ENCODE data around the gene DHX15. TPM values are rescaled to one million over a fixed set of nuclear protein-coding genes. Genes with fewer than 3 reads are reported as not detected.

Gene DHX15
- total RNA-seq, 2 donors from 2014 or later = 59.7 to 62.4 TPM

DNA sequence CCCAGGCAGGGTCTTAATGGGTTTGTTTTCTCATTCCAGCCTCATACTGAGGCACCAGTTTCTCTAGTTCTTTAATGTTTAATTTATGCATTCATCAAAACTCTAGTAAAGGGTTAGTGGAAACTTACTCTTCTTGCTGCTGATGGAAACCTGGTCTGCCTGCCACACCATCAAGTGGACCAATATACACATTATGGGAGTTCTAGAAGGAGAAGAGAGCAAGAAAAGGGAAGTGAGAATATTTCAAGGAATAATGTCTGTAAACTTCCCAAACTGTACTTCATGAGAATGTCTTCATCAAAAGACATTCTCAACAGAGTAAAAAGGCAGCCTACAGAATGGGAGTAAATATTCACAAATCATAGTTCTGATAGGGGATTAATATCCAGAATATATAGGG is 20.9 kb upstream of the DHX15 start:
- DNase-seq (ENCODE audit: low spot score) = no peak
- no peaks in the 10 kb centered on the region for H3K36me3 ChIP-seq
- no peaks in the 10 kb centered on the region for H3K27me3 ChIP-seq
- no peak overlapping the region for H3K27ac ChIP-seq
- no peaks in the 10 kb centered on the region for H3K9me3 ChIP-seq
- H3K4me3 ChIP-seq = no peak overlapping the region
- TF ChIP-seq, protein P1, sequence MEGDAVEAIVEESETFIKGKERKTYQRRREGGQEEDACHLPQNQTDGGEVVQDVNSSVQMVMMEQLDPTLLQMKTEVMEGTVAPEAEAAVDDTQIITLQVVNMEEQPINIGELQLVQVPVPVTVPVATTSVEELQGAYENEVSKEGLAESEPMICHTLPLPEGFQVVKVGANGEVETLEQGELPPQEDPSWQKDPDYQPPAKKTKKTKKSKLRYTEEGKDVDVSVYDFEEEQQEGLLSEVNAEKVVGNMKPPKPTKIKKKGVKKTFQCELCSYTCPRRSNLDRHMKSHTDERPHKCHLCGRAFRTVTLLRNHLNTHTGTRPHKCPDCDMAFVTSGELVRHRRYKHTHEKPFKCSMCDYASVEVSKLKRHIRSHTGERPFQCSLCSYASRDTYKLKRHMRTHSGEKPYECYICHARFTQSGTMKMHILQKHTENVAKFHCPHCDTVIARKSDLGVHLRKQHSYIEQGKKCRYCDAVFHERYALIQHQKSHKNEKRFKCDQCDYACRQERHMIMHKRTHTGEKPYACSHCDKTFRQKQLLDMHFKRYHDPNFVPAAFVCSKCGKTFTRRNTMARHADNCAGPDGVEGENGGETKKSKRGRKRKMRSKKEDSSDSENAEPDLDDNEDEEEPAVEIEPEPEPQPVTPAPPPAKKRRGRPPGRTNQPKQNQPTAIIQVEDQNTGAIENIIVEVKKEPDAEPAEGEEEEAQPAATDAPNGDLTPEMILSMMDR (IDR thresholded peaks at IDR 0.05) = no peak
- no peaks in the 10 kb centered on the region for H3K4me1 ChIP-seq

- no peaks in the 10 kb centered on the region for H3K4me1 ChIP-seq
- DNase-seq (ENCODE audit: low spot score) = no peak
- H3K36me3 ChIP-seq = no peaks in the 10 kb centered on the region
- no peaks in the 10 kb centered on the region for H3K9me3 ChIP-seq
- no peak overlapping the region for H3K4me3 ChIP-seq
- TF ChIP-seq, protein P1 (IDR thresholded peaks at IDR 0.05) = no peak
- no peaks in the 10 kb centered on the region for H3K27me3 ChIP-seq
- no peak overlapping the region for H3K27ac ChIP-seq
Measured at GRCh38 chr4:24604558-24605214, 20.3 kb upstream of the DHX15 start.

- H3K4me3 ChIP-seq = no peak overlapping the region
- no peak overlapping the region for H3K27ac ChIP-seq
- no peaks in the 10 kb centered on the region for H3K4me1 ChIP-seq
- H3K9me3 ChIP-seq = no peaks in the 10 kb centered on the region
- DNase-seq (ENCODE audit: low spot score) = no peak
- no peaks in the 10 kb centered on the region for H3K36me3 ChIP-seq
- no peaks in the 10 kb centered on the region for H3K27me3 ChIP-seq
- TF ChIP-seq, protein P1 (IDR thresholded peaks at IDR 0.05) = no peak
Measured at GRCh38 chr4:24603343-24603742, 19.0 kb upstream of the DHX15 start.

- Histone ChIP-seq H3K27me3 (no peaks in the 10 kb centered on the region), H3K4me1 (no peaks in the 10 kb centered on the region), H3K36me3 (no peaks in the 10 kb centered on the region), H3K9me3 (no peaks in the 10 kb centered on the region), H3K4me3 (no peak overlapping the region), H3K27ac (no peak overlapping the region)
- TF ChIP-seq, protein P1 (IDR thresholded peaks at IDR 0.05) = no peak
- no peak for DNase-seq (ENCODE audit: low spot score)
Measured at GRCh38 chr4:24601121-24601520, 16.8 kb upstream of the DHX15 start.

- Histone ChIP-seq H3K9me3 (no peaks in the 10 kb centered on the region), H3K4me3 (no peak overlapping the region), H3K27ac (no peak overlapping the region), H3K27me3 (no peaks in the 10 kb centered on the region), H3K36me3 (no peaks in the 10 kb centered on the region), H3K4me1 (no peaks in the 10 kb centered on the region)
- DNase-seq (ENCODE audit: low spot score) = no peak
- TF ChIP-seq, protein P1 (IDR thresholded peaks at IDR 0.05) = no peak
Measured at GRCh38 chr4:24599275-24599674, 14.9 kb upstream of the DHX15 start.

- no peak overlapping the region for H3K27ac ChIP-seq
- no peaks in the 10 kb centered on the region for H3K4me1 ChIP-seq
- no peaks in the 10 kb centered on the region for H3K36me3 ChIP-seq
- no peak overlapping the region for H3K4me3 ChIP-seq
- TF ChIP-seq, protein P1 (IDR thresholded peaks at IDR 0.05) = no peak
- no peak for DNase-seq (ENCODE audit: low spot score)
- H3K27me3 ChIP-seq = no peaks in the 10 kb centered on the region
- no peaks in the 10 kb centered on the region for H3K9me3 ChIP-seq
Measured at GRCh38 chr4:24598025-24598424, 13.7 kb upstream of the DHX15 start.
